MM.1S (cell line): ENCODE measurements around the gene LIME1.

Experiments used
- DNase-seq: peaks from one replicate; pipeline ENCODE4 v3.0.0-alpha.2; 2015
- H2AFZ ChIP-seq: fragments of 300-600 bp; sonication (generic); 2 replicates; pipeline ENCODE4 v1.6.0; 2016; ENCODE audit warnings: antibody characterized with exemption, low read length
- H3F3A ChIP-seq: fragments of 300-600 bp; sonication (generic); 2 replicates; pipeline ENCODE4 v1.6.1; 2016; ENCODE audit warnings: mild to moderate bottlenecking, antibody characterized with exemption, low read length, moderate library complexity, mixed read lengths; ENCODE audit not compliant: insufficient read depth
- H3K27ac ChIP-seq: fragments of 300-600 bp; sonication (generic); 2 replicates; pipeline ENCODE4 v1.5.1; 2016; ENCODE audit warnings: mild to moderate bottlenecking, low read length
- H3K27me3 ChIP-seq: fragments of 300-600 bp; sonication (generic); replicated peaks from 2 replicates; pipeline ENCODE4 v1.6.0; 2016; ENCODE audit warnings: low read length; ENCODE audit not compliant: insufficient read depth
- H3K36me3 ChIP-seq: fragments of 300-600 bp; sonication (generic); replicated peaks from 2 replicates; pipeline ENCODE4 v1.6.1; 2016; ENCODE audit warnings: mild to moderate bottlenecking, low read length, mixed read lengths; ENCODE audit not compliant: insufficient read depth
- H3K4me1 ChIP-seq: fragments of 300-600 bp; sonication (generic); 2 replicates; pipeline ENCODE4 v1.6.1; 2016; ENCODE audit warnings: low read length, mixed read lengths
- H3K4me2 ChIP-seq: fragments of 300-600 bp; sonication (generic); 2 replicates; pipeline ENCODE4 v1.6.0; 2016; ENCODE audit warnings: low read depth, low read length
- H3K4me3 ChIP-seq: fragments of 300-600 bp; sonication (generic); 2 replicates; pipeline ENCODE4 v1.5.1; 2016; ENCODE audit warnings: low read length, mixed read lengths
- H3K79me2 ChIP-seq: fragments of 300-600 bp; sonication (generic); 2 replicates; pipeline ENCODE4 v1.6.1; 2016; ENCODE audit warnings: mixed run types, low read length, mixed read lengths
- H3K9ac ChIP-seq: fragments of 300-600 bp; sonication (generic); 2 replicates; pipeline ENCODE4 v1.6.1; 2016; ENCODE audit warnings: low read length, mixed read lengths
- H3K9me2 ChIP-seq: fragments of 300-600 bp; sonication (generic); replicated peaks from 2 replicates; pipeline ENCODE4 v1.6.1; 2016; ENCODE audit warnings: mild to moderate bottlenecking, low read length, mixed read lengths; ENCODE audit not compliant: insufficient read depth
- H3K9me3 ChIP-seq: fragments of 300-600 bp; sonication (generic); replicated peaks from 2 replicates; pipeline ENCODE4 v1.6.1; 2016; ENCODE audit warnings: mild to moderate bottlenecking, low read length, mixed read lengths; ENCODE audit not compliant: insufficient read depth
- H4K20me1 ChIP-seq: fragments of 300-600 bp; sonication (generic); 2 replicates; pipeline ENCODE4 v1.6.1; 2016; ENCODE audit warnings: mild to moderate bottlenecking, low read length, moderate library complexity, mixed read lengths; ENCODE audit not compliant: insufficient read depth
- EZH2 ChIP-seq: fragments of 300-600 bp; sonication (generic); optimal IDR thresholded peaks from 2 replicates; pipeline ENCODE3; 2017; ENCODE audit warnings: low read depth, mild to moderate bottlenecking, antibody characterized with exemption, low read length, mixed read lengths
- EZH2phosphoT487 ChIP-seq: fragments of 300-600 bp; sonication (generic); IDR thresholded peaks from 2 replicates; pipeline ENCODE4 v1.6.1; 2018; ENCODE audit warnings: antibody characterized with exemption, low read length
- TF ChIP-seq, protein P1 (sequence below): fragments of 300-600 bp; sonication (generic); IDR thresholded peaks from 2 replicates; pipeline ENCODE4 v1.5.1; 2016; ENCODE audit warnings: antibody characterized with exemption, low read length, mixed read lengths

LIME1 gene

DNA sequence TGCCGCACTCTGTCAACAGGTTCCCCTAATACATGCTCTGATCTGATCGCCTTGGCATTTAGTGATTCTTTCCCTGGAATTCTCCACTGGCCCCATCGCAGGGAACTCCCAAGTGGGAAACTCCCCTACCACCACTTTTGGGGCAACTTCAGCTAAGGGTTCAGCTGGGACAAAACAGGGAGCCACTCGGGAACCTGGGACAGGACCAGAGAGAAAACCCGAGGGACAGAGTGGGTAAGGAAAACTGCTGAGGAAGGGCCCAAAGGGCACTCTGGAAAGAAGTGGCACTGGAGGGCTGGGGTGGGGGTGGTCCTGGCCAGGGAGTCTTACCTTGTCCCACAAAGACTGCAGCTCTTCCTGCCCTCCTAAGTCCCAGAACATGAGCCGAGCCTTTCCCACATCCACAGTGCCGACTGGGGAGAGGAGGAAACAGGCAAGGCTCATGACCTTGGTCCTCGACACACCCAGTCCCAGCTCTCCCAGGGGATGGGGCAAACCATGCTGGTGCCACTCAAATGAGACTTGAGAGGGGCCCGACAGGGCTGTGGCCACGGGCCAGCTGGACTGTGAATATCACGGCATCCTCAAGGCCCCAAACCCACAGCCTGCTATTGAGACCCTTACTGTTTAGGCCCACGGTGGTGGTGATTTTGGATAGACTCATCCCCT is 30.3 kb upstream of the LIME1 start:
- TF ChIP-seq, protein P1, sequence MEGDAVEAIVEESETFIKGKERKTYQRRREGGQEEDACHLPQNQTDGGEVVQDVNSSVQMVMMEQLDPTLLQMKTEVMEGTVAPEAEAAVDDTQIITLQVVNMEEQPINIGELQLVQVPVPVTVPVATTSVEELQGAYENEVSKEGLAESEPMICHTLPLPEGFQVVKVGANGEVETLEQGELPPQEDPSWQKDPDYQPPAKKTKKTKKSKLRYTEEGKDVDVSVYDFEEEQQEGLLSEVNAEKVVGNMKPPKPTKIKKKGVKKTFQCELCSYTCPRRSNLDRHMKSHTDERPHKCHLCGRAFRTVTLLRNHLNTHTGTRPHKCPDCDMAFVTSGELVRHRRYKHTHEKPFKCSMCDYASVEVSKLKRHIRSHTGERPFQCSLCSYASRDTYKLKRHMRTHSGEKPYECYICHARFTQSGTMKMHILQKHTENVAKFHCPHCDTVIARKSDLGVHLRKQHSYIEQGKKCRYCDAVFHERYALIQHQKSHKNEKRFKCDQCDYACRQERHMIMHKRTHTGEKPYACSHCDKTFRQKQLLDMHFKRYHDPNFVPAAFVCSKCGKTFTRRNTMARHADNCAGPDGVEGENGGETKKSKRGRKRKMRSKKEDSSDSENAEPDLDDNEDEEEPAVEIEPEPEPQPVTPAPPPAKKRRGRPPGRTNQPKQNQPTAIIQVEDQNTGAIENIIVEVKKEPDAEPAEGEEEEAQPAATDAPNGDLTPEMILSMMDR, result no peak
- TF ChIP-seq EZH2phosphoT487 (no peak), EZH2 (no peak)
- H3F3A ChIP-seq, result 0 out of 2 replicates have a peak, but pooled peaks cover 9% of the 10 kb centered on the region
- peaks cover 2% of the 10 kb centered on the region; the same call in 1 of the 2 replicates for H3K36me3 ChIP-seq
- peaks cover 66% of the 10 kb centered on the region for H3K79me2 ChIP-seq
- H3K4me2 ChIP-seq, result peak overlapping the region; percentile 88
- no peak for DNase-seq
- peaks cover 4% of the 10 kb centered on the region; the same call in 1 of the 2 replicates for H4K20me1 ChIP-seq
- no peaks in the 10 kb centered on the region for H3K9me2 ChIP-seq
- no peaks in the 10 kb centered on the region for H3K27me3 ChIP-seq
- no peak overlapping the region for H2AFZ ChIP-seq
- H3K9ac ChIP-seq, result peak overlapping the region; percentile 83; the same call in 1 of the 2 replicates
- peak overlapping the region; percentile 97 for H3K4me3 ChIP-seq
- no peak overlapping the region for H3K27ac ChIP-seq
- H3K4me1 ChIP-seq, result peaks cover 14% of the 10 kb centered on the region
- no peaks in the 10 kb centered on the region for H3K9me3 ChIP-seq

DNA sequence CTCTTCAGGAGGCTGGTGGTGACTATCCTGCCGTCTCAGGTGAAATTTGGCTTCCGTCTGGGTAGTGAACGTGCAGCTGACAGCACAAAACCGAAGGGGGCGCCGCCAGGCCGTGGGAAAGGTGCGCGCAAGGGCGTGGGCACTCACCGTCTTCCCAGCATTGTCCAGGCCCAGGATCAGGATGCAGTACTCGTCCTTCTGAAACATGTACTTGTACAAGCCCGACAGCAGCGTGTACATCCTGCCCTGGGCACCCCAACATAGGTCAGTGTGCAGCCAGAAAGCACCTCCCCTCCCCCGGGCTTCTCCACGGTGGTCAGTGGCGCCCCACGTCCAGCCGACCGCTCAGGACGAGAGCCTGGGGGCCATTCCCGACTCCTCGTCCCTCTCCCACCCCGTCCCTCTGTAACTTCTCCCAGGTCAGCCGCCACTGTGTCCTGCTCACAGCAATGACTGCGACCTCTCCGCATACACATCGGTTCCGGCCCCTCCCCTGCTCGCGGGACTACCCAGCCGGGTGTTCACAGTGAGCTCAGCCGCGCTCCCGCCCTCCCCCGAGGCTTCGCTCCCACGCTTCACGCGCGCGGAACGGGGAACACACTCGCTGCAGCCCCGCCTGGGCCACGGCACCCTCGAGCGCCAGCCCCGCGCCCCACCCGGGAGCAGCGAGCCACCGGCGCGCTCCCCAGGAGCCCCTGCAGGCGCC is 29.5 kb upstream of the LIME1 start:
- peak overlapping the region; percentile 69 for H2AFZ ChIP-seq
- H3K27ac ChIP-seq, result peak overlapping the region; percentile 46; the same call in 1 of the 2 replicates
- H4K20me1 ChIP-seq, result peaks cover 4% of the 10 kb centered on the region; the same call in 1 of the 2 replicates
- H3K9me2 ChIP-seq, result no peaks in the 10 kb centered on the region
- H3K9me3 ChIP-seq, result no peaks in the 10 kb centered on the region
- H3K79me2 ChIP-seq, result peaks cover 74% of the 10 kb centered on the region
- DNase-seq, result peak; percentile 72
- peak overlapping the region; percentile 97 for H3K4me3 ChIP-seq
- H3K4me2 ChIP-seq, result peak overlapping the region; percentile 88
- peaks cover 14% of the 10 kb centered on the region for H3K4me1 ChIP-seq
- H3F3A ChIP-seq, result 0 out of 2 replicates have a peak, but pooled peaks cover 9% of the 10 kb centered on the region
- H3K9ac ChIP-seq, result peak overlapping the region; percentile 83
- TF ChIP-seq, protein P1, result peak; percentile 88
- no peak for TF ChIP-seq EZH2phosphoT487
- H3K36me3 ChIP-seq, result peaks cover 6% of the 10 kb centered on the region
- no peaks in the 10 kb centered on the region for H3K27me3 ChIP-seq

DNA sequence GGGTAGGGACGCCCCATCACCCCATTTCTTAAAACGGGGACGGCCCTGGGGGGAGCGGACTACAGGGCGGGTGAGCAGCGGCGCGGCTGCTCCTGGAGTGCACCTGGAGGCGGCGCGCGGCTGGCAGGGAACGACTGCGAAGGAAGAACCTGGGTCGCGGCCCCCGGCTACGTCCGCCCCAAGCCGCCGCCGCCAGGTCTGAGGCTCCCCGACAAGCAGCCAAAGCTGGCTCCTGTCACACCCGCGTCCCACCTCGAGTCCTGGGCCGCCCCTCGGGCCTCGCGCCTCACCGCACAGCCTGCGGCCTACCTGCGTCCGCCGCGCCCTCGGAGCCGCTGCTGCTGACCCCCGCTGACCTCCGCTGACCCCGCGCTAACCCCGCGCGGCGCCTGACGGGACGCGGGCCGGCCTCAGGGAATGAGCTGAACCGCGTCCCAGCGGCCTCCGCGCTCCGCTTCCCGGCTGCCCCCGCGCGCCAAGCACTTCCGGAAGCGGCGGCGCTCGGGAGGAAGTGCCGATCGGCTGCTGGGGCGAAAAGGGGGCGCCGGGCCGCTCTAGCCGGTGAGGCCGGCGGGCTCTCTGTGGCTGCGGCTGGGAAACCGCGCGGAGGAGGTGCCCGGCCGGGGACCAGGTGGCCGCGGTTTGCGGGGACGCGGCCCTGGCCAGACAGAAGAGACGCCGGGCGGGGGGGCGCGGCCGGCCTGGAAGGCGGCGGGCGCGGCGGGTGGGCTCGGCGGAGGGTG is 28.7 kb upstream of the LIME1 start, which contains the start of the genes ARFRP1 and ZGPAT:
Gene ARFRP1, minus strand, starts transcription at position 419 of the 743 bp plus-strand sequence. CDS start 885 bp downstream, outside the sequence.
Gene ZGPAT, plus strand, starts transcription at position 482 of the 743 bp plus-strand sequence. CDS start 542 bp downstream, outside the sequence.
- Histone ChIP-seq H3F3A (0 out of 2 replicates have a peak, but pooled peaks cover 9% of the 10 kb centered on the region), H4K20me1 (peaks cover 4% of the 10 kb centered on the region; the same call in 1 of the 2 replicates), H3K4me2 (peak within 1 kb of the TSS; percentile 88), H3K9me3 (no peaks in the 10 kb centered on the region), H3K9ac (peak within 1 kb of the TSS; percentile 83), H3K27ac (peak within 1 kb of the TSS; percentile 46; the same call in 1 of the 2 replicates), H3K4me1 (peaks cover 14% of the 10 kb centered on the region), H2AFZ (peak within 1 kb of the TSS; percentile 69), H3K9me2 (no peaks in the 10 kb centered on the region), H3K79me2 (peaks cover 82% of the 10 kb centered on the region), H3K27me3 (no peaks in the 10 kb centered on the region), H3K4me3 (peak within 1 kb of the TSS; percentile 97), H3K36me3 (peaks cover 9% of the 10 kb centered on the region)
- peak; percentile 91 for DNase-seq
- TF ChIP-seq EZH2phosphoT487 (no peak), EZH2 (no peak)
- TF ChIP-seq, protein P1, result no peak
